ENCODE measurements around the gene PSME4.
"Not testable (repeated sequence)": the region's sequence is repeated elsewhere in the genome, so short reads cannot be mapped to it uniquely, and the experiment has no call there.

The PSME4 gene

DNA sequence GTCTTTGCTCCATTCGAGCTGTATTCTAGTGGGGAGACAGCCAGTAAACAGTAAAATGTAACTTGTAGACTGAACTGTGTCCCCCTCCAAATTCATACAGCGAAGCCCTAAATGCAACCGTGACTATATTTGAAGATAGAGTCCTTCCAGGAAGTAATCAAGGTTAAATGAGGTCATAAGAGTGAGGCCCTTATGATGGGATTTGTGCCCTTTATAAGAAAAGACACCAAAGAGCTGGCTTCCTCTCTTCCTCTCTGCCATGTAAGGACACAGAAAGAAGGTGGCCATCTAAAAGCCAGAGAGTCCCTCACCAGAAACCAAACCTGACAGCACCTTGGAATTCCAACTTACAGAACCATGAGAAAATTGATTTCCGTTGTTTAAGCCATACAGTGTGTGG lies 142.5 kb downstream of the PSME4 start:
- WGBS (ENCODE audit: insufficient coverage) = 100% methylated on average over 3 of the region's 4 CpGs
- Histone ChIP-seq H3K4me1 (ENCODE audit: control extremely low read depth in 1 of 4, control insufficient read depth in 4 of 4, insufficient read depth in 4 of 4, low read length in 3 of 4) (no peaks in the 10 kb centered on the region), H3K9me3 (ENCODE audit: control extremely low read depth in 1 of 5, control insufficient read depth in 4 of 5, insufficient read depth in 2 of 5, low read depth in 1 of 5, low read length in 4 of 5) (peaks cover 0 to 3% (median 0%) of the 10 kb centered on the region in 5 experiments), H3K27ac (ENCODE audit: insufficient read depth in 1 of 2, low read depth in 1 of 2, low read length in 2 of 2, poor library complexity in 1 of 2, severe bottlenecking in 2 of 2) (no peak overlapping the region), H3K4me3 (ENCODE audit: control insufficient read depth in 1 of 7, extremely low read depth in 1 of 7, insufficient read depth in 4 of 7, low read depth in 2 of 7, low read length in 6 of 7) (no peak overlapping the region), H3K36me3 (ENCODE audit: control insufficient read depth in 4 of 4, insufficient read depth in 4 of 4, low read length in 3 of 4) (peaks cover 0 to 2% (median 0%) of the 10 kb centered on the region in 4 experiments), H3K27me3 (replicated peaks in 2 of 5; ENCODE audit: control insufficient read depth in 4 of 5, insufficient read depth in 5 of 5, low read length in 4 of 5) (no peaks in the 10 kb centered on the region)
- ChIA-PET POLR2A (no interaction called here), CTCF (interaction anchor here (0.6 kb wide), 1 partner anchor 14 kb away, joined by 4 read pairs; no protein-coding TSS in a partner anchor)
- no peak for DNase-seq

- no peaks in the 10 kb centered on the region for H3K27me3 ChIP-seq (replicated peaks in 2 of 5; ENCODE audit: control insufficient read depth in 4 of 5, insufficient read depth in 5 of 5, low read length in 4 of 5)
Measured at GRCh38 chr2:53827398-53828175, 143.2 kb downstream of the PSME4 start.

GRCh38 chr2:53826587-53827397 lies 144.0 kb downstream of the PSME4 start:
- DNase-seq = no peak
- peaks cover 0 to 3% (median 0%) of the 10 kb centered on the region in 5 experiments for H3K9me3 ChIP-seq (ENCODE audit: control extremely low read depth in 1 of 5, control insufficient read depth in 4 of 5, insufficient read depth in 2 of 5, low read depth in 1 of 5, low read length in 4 of 5)
- no peaks in the 10 kb centered on the region for H3K4me1 ChIP-seq (ENCODE audit: control extremely low read depth in 1 of 4, control insufficient read depth in 4 of 4, insufficient read depth in 4 of 4, low read length in 3 of 4)
- no peak overlapping the region for H3K4me3 ChIP-seq (ENCODE audit: control insufficient read depth in 1 of 7, extremely low read depth in 1 of 7, insufficient read depth in 4 of 7, low read depth in 2 of 7, low read length in 6 of 7)
- no peaks in the 10 kb centered on the region for H3K27me3 ChIP-seq (replicated peaks in 2 of 5; ENCODE audit: control insufficient read depth in 4 of 5, insufficient read depth in 5 of 5, low read length in 4 of 5)
- peaks cover 0 to 2% (median 0%) of the 10 kb centered on the region in 4 experiments for H3K36me3 ChIP-seq (ENCODE audit: control insufficient read depth in 4 of 4, insufficient read depth in 4 of 4, low read length in 3 of 4)
- POLR2A ChIA-PET = no interaction called here
- H3K27ac ChIP-seq (ENCODE audit: insufficient read depth in 1 of 2, low read depth in 1 of 2, low read length in 2 of 2, poor library complexity in 1 of 2, severe bottlenecking in 2 of 2) = no peak overlapping the region
- CTCF ChIA-PET = no interaction called here
- no CpG with 5 or more reads among the region's 3 CpGs for WGBS (ENCODE audit: insufficient coverage)

More at GRCh38 chr2:53827398-53828175, 143.2 kb downstream of the PSME4 start:
- no CpG with 5 or more reads among the region's 3 CpGs for WGBS (ENCODE audit: insufficient coverage)
- no peaks in the 10 kb centered on the region for H3K4me1 ChIP-seq (ENCODE audit: control extremely low read depth in 1 of 4, control insufficient read depth in 4 of 4, insufficient read depth in 4 of 4, low read length in 3 of 4)
- CTCF ChIA-PET = interaction anchor here (0.6 kb wide), 1 partner anchor 15 kb away, joined by 4 read pairs; no protein-coding TSS in a partner anchor
- no peak overlapping the region for H3K4me3 ChIP-seq (ENCODE audit: control insufficient read depth in 1 of 7, extremely low read depth in 1 of 7, insufficient read depth in 4 of 7, low read depth in 2 of 7, low read length in 6 of 7)
- H3K9me3 ChIP-seq (ENCODE audit: control extremely low read depth in 1 of 5, control insufficient read depth in 4 of 5, insufficient read depth in 2 of 5, low read depth in 1 of 5, low read length in 4 of 5) = peaks cover 0 to 3% (median 0%) of the 10 kb centered on the region in 5 experiments
- POLR2A ChIA-PET = no interaction called here
- H3K27ac ChIP-seq (ENCODE audit: insufficient read depth in 1 of 2, low read depth in 1 of 2, low read length in 2 of 2, poor library complexity in 1 of 2, severe bottlenecking in 2 of 2) = no peak overlapping the region
- no peak for DNase-seq
- peaks cover 0 to 2% (median 0%) of the 10 kb centered on the region in 4 experiments for H3K36me3 ChIP-seq (ENCODE audit: control insufficient read depth in 4 of 4, insufficient read depth in 4 of 4, low read length in 3 of 4)

DNA sequence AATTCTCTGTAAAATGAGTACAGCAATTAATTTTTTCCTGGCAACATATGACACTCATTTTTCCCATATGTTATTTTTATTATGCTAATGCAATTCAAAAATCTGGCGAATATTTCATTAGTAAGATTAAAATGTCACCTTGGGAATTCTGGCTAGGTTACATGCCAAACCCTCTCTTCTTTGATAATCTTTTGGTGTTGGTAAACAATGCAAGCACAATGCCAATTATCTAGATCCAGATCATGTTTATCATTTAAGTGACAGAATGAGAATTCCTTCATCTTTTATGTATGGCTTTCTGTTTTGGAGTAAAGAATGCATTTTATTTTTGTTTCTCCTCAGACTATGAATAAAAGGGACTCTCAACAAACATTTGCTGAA lies 144.8 kb downstream of the PSME4 start:
- no peaks in the 10 kb centered on the region for H3K36me3 ChIP-seq (ENCODE audit: control insufficient read depth in 4 of 4, insufficient read depth in 4 of 4, low read length in 3 of 4)
- no peak overlapping the region for H3K27ac ChIP-seq (ENCODE audit: insufficient read depth in 1 of 2, low read depth in 1 of 2, low read length in 2 of 2, poor library complexity in 1 of 2, severe bottlenecking in 2 of 2)
- no peaks in the 10 kb centered on the region for H3K4me1 ChIP-seq (ENCODE audit: control extremely low read depth in 1 of 4, control insufficient read depth in 4 of 4, insufficient read depth in 4 of 4, low read length in 3 of 4)
- WGBS (ENCODE audit: insufficient coverage) = no CpG with 5 or more reads among the region's 1 CpG
- ChIA-PET CTCF (no interaction called here), POLR2A (no interaction called here)
- H3K9me3 ChIP-seq (ENCODE audit: control extremely low read depth in 1 of 5, control insufficient read depth in 4 of 5, insufficient read depth in 2 of 5, low read depth in 1 of 5, low read length in 4 of 5) = peaks cover 0 to 3% (median 0%) of the 10 kb centered on the region in 5 experiments
- H3K27me3 ChIP-seq (replicated peaks in 2 of 5; ENCODE audit: control insufficient read depth in 4 of 5, insufficient read depth in 5 of 5, low read length in 4 of 5) = no peaks in the 10 kb centered on the region
- DNase-seq = no peak
- no peak overlapping the region for H3K4me3 ChIP-seq (ENCODE audit: control insufficient read depth in 1 of 7, extremely low read depth in 1 of 7, insufficient read depth in 4 of 7, low read depth in 2 of 7, low read length in 6 of 7)

DNA sequence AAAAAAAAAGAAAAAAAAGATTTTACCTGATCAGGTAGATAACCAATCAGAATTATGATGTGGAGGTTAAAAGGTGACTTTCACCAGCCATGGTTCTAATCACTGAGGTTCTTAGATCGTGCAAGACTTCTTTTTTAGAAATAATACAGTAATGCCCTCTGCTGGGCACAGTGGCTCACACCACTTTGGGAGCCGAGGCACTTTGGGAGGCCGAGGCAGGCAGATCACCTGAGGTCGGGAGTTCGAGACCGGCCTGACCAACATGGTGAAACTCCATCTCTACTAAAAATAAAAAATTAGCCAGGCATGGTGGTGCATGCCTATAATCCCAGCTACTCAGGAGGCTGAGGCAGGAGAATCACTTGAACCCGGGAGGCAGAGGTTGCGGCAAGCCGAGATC lies 147.2 kb downstream of the PSME4 start:
- DNase-seq = peak in 1 of 3 donors; percentile 8
- H3K27ac ChIP-seq (ENCODE audit: insufficient read depth in 1 of 2, low read depth in 1 of 2, low read length in 2 of 2, poor library complexity in 1 of 2, severe bottlenecking in 2 of 2); H3K4me1 ChIP-seq (ENCODE audit: control extremely low read depth in 1 of 4, control insufficient read depth in 4 of 4, insufficient read depth in 4 of 4, low read length in 3 of 4); H3K27me3 ChIP-seq (replicated peaks in 2 of 5; ENCODE audit: control insufficient read depth in 4 of 5, insufficient read depth in 5 of 5, low read length in 4 of 5); H3K9me3 ChIP-seq (ENCODE audit: control extremely low read depth in 1 of 5, control insufficient read depth in 4 of 5, insufficient read depth in 2 of 5, low read depth in 1 of 5, low read length in 4 of 5); POLR2A ChIA-PET; H3K36me3 ChIP-seq (ENCODE audit: control insufficient read depth in 4 of 4, insufficient read depth in 4 of 4, low read length in 3 of 4); H3K4me3 ChIP-seq (ENCODE audit: control insufficient read depth in 1 of 7, extremely low read depth in 1 of 7, insufficient read depth in 4 of 7, low read depth in 2 of 7, low read length in 6 of 7): not testable (repeated sequence)
- CTCF ChIA-PET = interaction anchor here (0.6 kb wide), 1 partner anchor 79 kb away, joined by 3 read pairs; no protein-coding TSS in a partner anchor
- 80% methylated on average over 1 of the region's 9 CpGs for WGBS (ENCODE audit: insufficient coverage)

DNA sequence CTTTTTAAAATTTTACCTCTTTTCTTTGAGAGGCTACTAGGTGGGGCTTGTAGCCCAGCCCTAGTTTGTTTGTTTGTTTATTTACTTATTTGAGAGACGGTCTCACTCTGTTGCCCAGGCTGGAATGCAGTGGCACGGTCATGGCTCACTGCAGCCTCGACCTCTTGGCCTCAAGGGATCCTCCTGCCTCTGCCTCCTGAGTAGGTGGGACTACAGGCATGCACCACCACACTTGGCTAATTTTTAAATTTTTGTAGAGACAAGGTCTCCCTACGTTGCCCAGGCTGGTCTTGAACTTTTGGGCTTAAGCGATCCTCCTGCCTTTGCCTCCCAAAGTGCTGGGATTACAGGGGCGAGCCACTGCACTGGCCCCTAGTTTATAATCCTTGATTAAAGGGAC lies 149.0 kb downstream of the PSME4 start:
- ChIA-PET POLR2A (no interaction called here), CTCF (no interaction called here)
- Histone ChIP-seq H3K4me3 (ENCODE audit: control insufficient read depth in 1 of 7, extremely low read depth in 1 of 7, insufficient read depth in 4 of 7, low read depth in 2 of 7, low read length in 6 of 7) (no peak overlapping the region), H3K36me3 (ENCODE audit: control insufficient read depth in 4 of 4, insufficient read depth in 4 of 4, low read length in 3 of 4) (peaks cover 5 to 21% (median 13%) of the 10 kb centered on the region in 4 experiments), H3K27me3 (replicated peaks in 2 of 5; ENCODE audit: control insufficient read depth in 4 of 5, insufficient read depth in 5 of 5, low read length in 4 of 5) (no peaks in the 10 kb centered on the region), H3K9me3 (ENCODE audit: control extremely low read depth in 1 of 5, control insufficient read depth in 4 of 5, insufficient read depth in 2 of 5, low read depth in 1 of 5, low read length in 4 of 5) (no peaks in the 10 kb centered on the region), H3K4me1 (ENCODE audit: control extremely low read depth in 1 of 4, control insufficient read depth in 4 of 4, insufficient read depth in 4 of 4, low read length in 3 of 4) (no peaks in the 10 kb centered on the region), H3K27ac (ENCODE audit: insufficient read depth in 1 of 2, low read depth in 1 of 2, low read length in 2 of 2, poor library complexity in 1 of 2, severe bottlenecking in 2 of 2) (no peak overlapping the region)
- WGBS (ENCODE audit: insufficient coverage) = 97% methylated on average over 4 of the region's 6 CpGs
- DNase-seq = no peak

- Histone ChIP-seq H3K27ac (ENCODE audit: insufficient read depth in 1 of 2, low read depth in 1 of 2, low read length in 2 of 2, poor library complexity in 1 of 2, severe bottlenecking in 2 of 2) (no peak overlapping the region), H3K27me3 (replicated peaks in 2 of 5; ENCODE audit: control insufficient read depth in 4 of 5, insufficient read depth in 5 of 5, low read length in 4 of 5) (no peaks in the 10 kb centered on the region), H3K4me3 (ENCODE audit: control insufficient read depth in 1 of 7, extremely low read depth in 1 of 7, insufficient read depth in 4 of 7, low read depth in 2 of 7, low read length in 6 of 7) (no peak overlapping the region), H3K9me3 (ENCODE audit: control extremely low read depth in 1 of 5, control insufficient read depth in 4 of 5, insufficient read depth in 2 of 5, low read depth in 1 of 5, low read length in 4 of 5) (no peaks in the 10 kb centered on the region), H3K36me3 (ENCODE audit: control insufficient read depth in 4 of 4, insufficient read depth in 4 of 4, low read length in 3 of 4) (peaks cover 8 to 24% (median 16%) of the 10 kb centered on the region in 4 experiments), H3K4me1 (ENCODE audit: control extremely low read depth in 1 of 4, control insufficient read depth in 4 of 4, insufficient read depth in 4 of 4, low read length in 3 of 4) (no peaks in the 10 kb centered on the region)
- CTCF ChIA-PET = no interaction called here
- 98% methylated on average over 4 of the region's 4 CpGs for WGBS (ENCODE audit: insufficient coverage)
- DNase-seq = no peak
- POLR2A ChIA-PET = no interaction called here
Measured at GRCh38 chr2:53820711-53821110, 150.1 kb downstream of the PSME4 start.

Data from common myeloid progenitor, CD34-positive (primary cell).